ENCODE results near the gene COL18A1. TPM values are rescaled to one million over a fixed set of nuclear protein-coding genes. Genes with fewer than 3 reads are reported as not detected.

Gene COL18A1
- total RNA-seq, 1 experiment from 2014 or later: 676 TPM

DNA sequence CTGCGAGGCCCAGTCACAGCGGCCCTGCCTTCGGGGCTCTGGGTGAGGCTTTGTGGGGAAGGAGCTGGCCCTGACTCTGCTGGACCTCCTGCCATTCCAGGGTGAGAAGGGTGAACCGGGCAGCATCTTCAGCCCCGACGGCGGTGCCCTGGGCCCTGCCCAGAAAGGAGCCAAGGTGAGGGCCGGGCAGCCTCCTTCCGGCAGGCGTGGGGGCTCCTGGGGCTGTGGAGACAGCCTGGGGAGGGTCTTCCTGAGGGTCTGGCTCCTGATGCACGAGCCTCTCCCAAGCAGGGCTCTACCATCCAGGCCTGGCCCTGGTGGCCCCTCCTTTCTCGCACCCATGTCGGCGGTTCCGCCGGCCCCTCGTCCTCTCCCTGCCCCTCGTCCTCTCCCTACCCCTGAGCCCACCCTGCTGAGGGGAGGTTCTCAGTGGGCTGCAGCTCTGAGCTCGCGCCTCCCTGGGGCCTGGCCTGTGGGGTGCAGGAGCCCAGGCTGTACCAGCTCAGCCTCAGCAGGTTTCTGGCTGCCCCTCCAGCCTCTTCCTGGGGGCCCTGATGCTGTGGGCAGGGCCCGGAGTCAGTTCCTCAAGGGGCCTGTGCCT is 88.5 kb downstream of the COL18A1 start:
- ATAC-seq (no peak), DNase-seq (ENCODE audit: low read depth, low spot score) (no peak)
- POLR2A ChIA-PET: no interaction called here
- Histone ChIP-seq H3K27me3 (ENCODE audit: control insufficient read depth, insufficient read depth, low read length) (no peaks in the 10 kb centered on the region), H3K9me3 (ENCODE audit: control insufficient read depth, insufficient read depth, low read depth, low read length) (no peaks in the 10 kb centered on the region), H3K4me3 (ENCODE audit: low read depth in 2 of 2, low read length in 2 of 2) (no peak overlapping the region), H3K36me3 (ENCODE audit: control insufficient read depth, insufficient read depth, low read length) (no peaks in the 10 kb centered on the region; the same call in 1 of the 2 replicates), H3K27ac (ENCODE audit: low read length) (no peak overlapping the region), H3K4me1 (ENCODE audit: control insufficient read depth, insufficient read depth, low read length) (peaks cover 13% of the 10 kb centered on the region)
- no TSS peak for BruUV-seq (replicated peaks)
- intact Hi-C loops (cut with micrococcal nuclease; ENCODE audit: unreplicated experiment) (no loop called here), in situ Hi-C loops (cut with HindIII; ENCODE audit: low pct_unique_long_range_greater_than_20kb, low sequenced_read_pairs) (no loop called here)
- TF ChIP-seq, protein P1, sequence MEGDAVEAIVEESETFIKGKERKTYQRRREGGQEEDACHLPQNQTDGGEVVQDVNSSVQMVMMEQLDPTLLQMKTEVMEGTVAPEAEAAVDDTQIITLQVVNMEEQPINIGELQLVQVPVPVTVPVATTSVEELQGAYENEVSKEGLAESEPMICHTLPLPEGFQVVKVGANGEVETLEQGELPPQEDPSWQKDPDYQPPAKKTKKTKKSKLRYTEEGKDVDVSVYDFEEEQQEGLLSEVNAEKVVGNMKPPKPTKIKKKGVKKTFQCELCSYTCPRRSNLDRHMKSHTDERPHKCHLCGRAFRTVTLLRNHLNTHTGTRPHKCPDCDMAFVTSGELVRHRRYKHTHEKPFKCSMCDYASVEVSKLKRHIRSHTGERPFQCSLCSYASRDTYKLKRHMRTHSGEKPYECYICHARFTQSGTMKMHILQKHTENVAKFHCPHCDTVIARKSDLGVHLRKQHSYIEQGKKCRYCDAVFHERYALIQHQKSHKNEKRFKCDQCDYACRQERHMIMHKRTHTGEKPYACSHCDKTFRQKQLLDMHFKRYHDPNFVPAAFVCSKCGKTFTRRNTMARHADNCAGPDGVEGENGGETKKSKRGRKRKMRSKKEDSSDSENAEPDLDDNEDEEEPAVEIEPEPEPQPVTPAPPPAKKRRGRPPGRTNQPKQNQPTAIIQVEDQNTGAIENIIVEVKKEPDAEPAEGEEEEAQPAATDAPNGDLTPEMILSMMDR (IDR thresholded peaks at IDR 0.05): no peak
- TF ChIP-seq TCF7L2 (IDR thresholded peaks at IDR 0.05; ENCODE audit: low read depth, low read length): no peak
- TF ChIP-seq, protein P2, sequence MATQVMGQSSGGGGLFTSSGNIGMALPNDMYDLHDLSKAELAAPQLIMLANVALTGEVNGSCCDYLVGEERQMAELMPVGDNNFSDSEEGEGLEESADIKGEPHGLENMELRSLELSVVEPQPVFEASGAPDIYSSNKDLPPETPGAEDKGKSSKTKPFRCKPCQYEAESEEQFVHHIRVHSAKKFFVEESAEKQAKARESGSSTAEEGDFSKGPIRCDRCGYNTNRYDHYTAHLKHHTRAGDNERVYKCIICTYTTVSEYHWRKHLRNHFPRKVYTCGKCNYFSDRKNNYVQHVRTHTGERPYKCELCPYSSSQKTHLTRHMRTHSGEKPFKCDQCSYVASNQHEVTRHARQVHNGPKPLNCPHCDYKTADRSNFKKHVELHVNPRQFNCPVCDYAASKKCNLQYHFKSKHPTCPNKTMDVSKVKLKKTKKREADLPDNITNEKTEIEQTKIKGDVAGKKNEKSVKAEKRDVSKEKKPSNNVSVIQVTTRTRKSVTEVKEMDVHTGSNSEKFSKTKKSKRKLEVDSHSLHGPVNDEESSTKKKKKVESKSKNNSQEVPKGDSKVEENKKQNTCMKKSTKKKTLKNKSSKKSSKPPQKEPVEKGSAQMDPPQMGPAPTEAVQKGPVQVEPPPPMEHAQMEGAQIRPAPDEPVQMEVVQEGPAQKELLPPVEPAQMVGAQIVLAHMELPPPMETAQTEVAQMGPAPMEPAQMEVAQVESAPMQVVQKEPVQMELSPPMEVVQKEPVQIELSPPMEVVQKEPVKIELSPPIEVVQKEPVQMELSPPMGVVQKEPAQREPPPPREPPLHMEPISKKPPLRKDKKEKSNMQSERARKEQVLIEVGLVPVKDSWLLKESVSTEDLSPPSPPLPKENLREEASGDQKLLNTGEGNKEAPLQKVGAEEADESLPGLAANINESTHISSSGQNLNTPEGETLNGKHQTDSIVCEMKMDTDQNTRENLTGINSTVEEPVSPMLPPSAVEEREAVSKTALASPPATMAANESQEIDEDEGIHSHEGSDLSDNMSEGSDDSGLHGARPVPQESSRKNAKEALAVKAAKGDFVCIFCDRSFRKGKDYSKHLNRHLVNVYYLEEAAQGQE (IDR thresholded peaks at IDR 0.05; ENCODE audit: insufficient read depth in 1 of 2, low read depth in 2 of 2, low read length in 1 of 2): no peak
- TF ChIP-seq POLR2AphosphoS5 (IDR thresholded peaks at IDR 0.05; ENCODE audit: low read depth, low read length): no peak; the same call in 1 of the 2 replicates
- no peak for TF ChIP-seq SIN3A (IDR thresholded peaks at IDR 0.05; ENCODE audit: borderline replicate concordance, insufficient read depth, low read depth, low read length)
- CTCF ChIA-PET: no interaction called here

DNA sequence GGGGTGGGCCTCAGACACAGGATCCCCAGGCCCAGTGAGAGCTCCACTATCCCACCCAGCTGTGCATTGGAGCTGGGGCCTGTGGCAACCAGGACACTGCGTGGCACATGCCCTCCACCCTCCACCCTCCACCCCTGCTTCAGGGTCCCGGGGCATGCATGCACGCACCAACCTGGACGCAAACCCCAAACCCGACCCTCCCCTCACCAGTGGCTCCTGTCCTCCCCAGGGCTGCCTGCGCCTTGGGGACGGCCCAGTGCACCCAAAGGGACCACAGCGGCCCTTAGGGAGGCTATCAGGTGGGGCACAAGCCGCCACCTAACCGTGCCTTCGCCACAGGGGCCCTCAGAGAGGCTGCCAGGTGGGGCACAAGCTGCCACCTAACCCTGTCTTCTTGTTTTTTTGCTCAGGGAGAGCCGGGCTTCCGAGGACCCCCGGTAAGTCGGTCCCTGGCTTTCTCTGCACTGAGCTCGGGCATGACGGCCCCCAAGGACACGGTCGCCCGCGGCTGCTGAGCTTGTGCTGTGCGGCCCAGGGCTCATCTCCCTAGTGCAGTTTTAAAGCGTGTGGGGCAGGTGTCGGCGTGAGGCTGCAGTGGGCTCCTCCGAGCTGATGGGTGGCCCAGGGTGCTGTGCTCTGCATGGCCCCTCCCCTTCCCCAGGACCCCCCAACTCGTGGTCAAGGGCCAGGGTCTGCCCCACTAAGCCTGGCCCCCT is 89.3 kb downstream of the COL18A1 start:
- in situ Hi-C loops (cut with HindIII; ENCODE audit: low pct_unique_long_range_greater_than_20kb, low sequenced_read_pairs) (no loop called here), intact Hi-C loops (cut with micrococcal nuclease; ENCODE audit: unreplicated experiment) (no loop called here)
- DNase-seq (ENCODE audit: low read depth, low spot score) (no peak), ATAC-seq (no peak)
- Histone ChIP-seq H3K9me3 (ENCODE audit: control insufficient read depth, insufficient read depth, low read depth, low read length) (no peaks in the 10 kb centered on the region), H3K27ac (ENCODE audit: low read length) (no peak overlapping the region), H3K27me3 (ENCODE audit: control insufficient read depth, insufficient read depth, low read length) (no peaks in the 10 kb centered on the region), H3K4me1 (ENCODE audit: control insufficient read depth, insufficient read depth, low read length) (peaks cover 5% of the 10 kb centered on the region), H3K4me3 (ENCODE audit: low read depth in 2 of 2, low read length in 2 of 2) (no peak overlapping the region), H3K36me3 (ENCODE audit: control insufficient read depth, insufficient read depth, low read length) (no peaks in the 10 kb centered on the region; the same call in 1 of the 2 replicates)
- POLR2A ChIA-PET: no interaction called here
- CTCF ChIA-PET: no interaction called here
- no peak for TF ChIP-seq TCF7L2 (IDR thresholded peaks at IDR 0.05; ENCODE audit: low read depth, low read length)
- TF ChIP-seq SIN3A (IDR thresholded peaks at IDR 0.05; ENCODE audit: borderline replicate concordance, insufficient read depth, low read depth, low read length): no peak
- TF ChIP-seq, protein P2 (IDR thresholded peaks at IDR 0.05; ENCODE audit: insufficient read depth in 1 of 2, low read depth in 2 of 2, low read length in 1 of 2): no peak
- TF ChIP-seq POLR2AphosphoS5 (IDR thresholded peaks at IDR 0.05; ENCODE audit: low read depth, low read length): no peak
- TF ChIP-seq, protein P1 (IDR thresholded peaks at IDR 0.05): no peak
- no TSS peak for BruUV-seq (replicated peaks)

Data from Panc1 (cell line).